ENCODE measurements around the gene ABI3BP. TPM values are rescaled to one million over a fixed set of nuclear protein-coding genes. Genes with fewer than 3 reads are reported as not detected.

ABI3BP gene
- total RNA-seq, 1 experiment from 2014 or later = 0.28 TPM

- H3T11ph ChIP-seq (ENCODE audit: low read length) = no peak overlapping the region
- H3K9me3 Mint-ChIP-seq = no peaks in the 10 kb centered on the region
- TF ChIP-seq, protein P1, sequence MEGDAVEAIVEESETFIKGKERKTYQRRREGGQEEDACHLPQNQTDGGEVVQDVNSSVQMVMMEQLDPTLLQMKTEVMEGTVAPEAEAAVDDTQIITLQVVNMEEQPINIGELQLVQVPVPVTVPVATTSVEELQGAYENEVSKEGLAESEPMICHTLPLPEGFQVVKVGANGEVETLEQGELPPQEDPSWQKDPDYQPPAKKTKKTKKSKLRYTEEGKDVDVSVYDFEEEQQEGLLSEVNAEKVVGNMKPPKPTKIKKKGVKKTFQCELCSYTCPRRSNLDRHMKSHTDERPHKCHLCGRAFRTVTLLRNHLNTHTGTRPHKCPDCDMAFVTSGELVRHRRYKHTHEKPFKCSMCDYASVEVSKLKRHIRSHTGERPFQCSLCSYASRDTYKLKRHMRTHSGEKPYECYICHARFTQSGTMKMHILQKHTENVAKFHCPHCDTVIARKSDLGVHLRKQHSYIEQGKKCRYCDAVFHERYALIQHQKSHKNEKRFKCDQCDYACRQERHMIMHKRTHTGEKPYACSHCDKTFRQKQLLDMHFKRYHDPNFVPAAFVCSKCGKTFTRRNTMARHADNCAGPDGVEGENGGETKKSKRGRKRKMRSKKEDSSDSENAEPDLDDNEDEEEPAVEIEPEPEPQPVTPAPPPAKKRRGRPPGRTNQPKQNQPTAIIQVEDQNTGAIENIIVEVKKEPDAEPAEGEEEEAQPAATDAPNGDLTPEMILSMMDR (conservative IDR thresholded peaks at IDR 0.05) = no peak
- no peak overlapping the region for H3K4me2 ChIP-seq (ENCODE audit: insufficient read depth, insufficient read length, low read length)
- no peak overlapping the region for H2BK12ac ChIP-seq (ENCODE audit: insufficient read length, low read depth, low read length)
- H4K20me1 ChIP-seq (ENCODE audit: control insufficient read depth, insufficient read depth, insufficient read length) = no peaks in the 10 kb centered on the region
- no peak overlapping the region for H2AFZ ChIP-seq (ENCODE audit: low read length)
- H3K79me1 ChIP-seq (ENCODE audit: insufficient read depth, low read depth, low read length, poor library complexity, severe bottlenecking) = no peaks in the 10 kb centered on the region
- no peak overlapping the region for H3K14ac ChIP-seq (ENCODE audit: insufficient read depth, low read length)
- H3K4me1 Mint-ChIP-seq = peaks cover 4 to 5% of the 10 kb centered on the region in 2 experiments; a peak in 3 of 4 replicates
- H3K9ac ChIP-seq (ENCODE audit: extremely low read depth, insufficient read length, low read length) = no peak overlapping the region
- H3K27ac Mint-ChIP-seq = no peak overlapping the region
- H3K23ac ChIP-seq (ENCODE audit: insufficient read length, low read depth, low read length) = no peak overlapping the region
- H3K27me3 Mint-ChIP-seq (ENCODE audit: low read depth) = no peaks in the 10 kb centered on the region
- H3K18ac ChIP-seq (ENCODE audit: insufficient read length, low read depth, low read length) = no peak overlapping the region
- no peak overlapping the region for H2BK15ac ChIP-seq (ENCODE audit: low read depth, low read length)
- no peak for DNase-seq
- H4K8ac ChIP-seq (replicated peaks; ENCODE audit: insufficient read length, low read depth, low read length) = no peak overlapping the region
- no peak overlapping the region for H2BK5ac ChIP-seq (ENCODE audit: insufficient read length, low read length)
- H3K4me3 Mint-ChIP-seq = no peak overlapping the region
- no peaks in the 10 kb centered on the region for H3K9me3 ChIP-seq (ENCODE audit: control insufficient read depth, low read depth, low read length)
- H4K5ac ChIP-seq (ENCODE audit: insufficient read length, low read depth, low read length) = no peak overlapping the region
- no peak overlapping the region for H3K56ac ChIP-seq (ENCODE audit: insufficient read length, low read depth, low read length)
- no peaks in the 10 kb centered on the region for H3K79me2 ChIP-seq (ENCODE audit: insufficient read depth, low read length)
- H2BK120ac ChIP-seq (ENCODE audit: low read depth, low read length, poor library complexity, severe bottlenecking) = no peak overlapping the region
- H3K27ac ChIP-seq (ENCODE audit: insufficient read length, low read depth, low read length) = no peak overlapping the region
- H2BK20ac ChIP-seq (ENCODE audit: low read depth, low read length, poor library complexity, severe bottlenecking) = no peak overlapping the region
- H3K4me1 ChIP-seq (ENCODE audit: insufficient read depth, low read length) = no peaks in the 10 kb centered on the region
- H3K4ac ChIP-seq (ENCODE audit: low read depth, low read length) = no peak overlapping the region
- H3K23me2 ChIP-seq (ENCODE audit: insufficient read length, low read depth, low read length, poor library complexity, severe bottlenecking) = no peaks in the 10 kb centered on the region
- H2AK5ac ChIP-seq (ENCODE audit: insufficient read length, low read length) = no peak overlapping the region
- no peak overlapping the region for H4K91ac ChIP-seq (ENCODE audit: insufficient read length, low read depth, low read length)
- H3K36me3 Mint-ChIP-seq (ENCODE audit: insufficient read depth in 1 of 3, low read depth in 3 of 3) = no peaks in the 10 kb centered on the region
- H3K27me3 ChIP-seq (ENCODE audit: insufficient read depth, low read length) = no peaks in the 10 kb centered on the region
Observed at GRCh38 chr3:100927775-100928174, 65.4 kb downstream of the ABI3BP start.

Data from H9 (cell line).